Caco-2 (cell line): ENCODE data around the gene SLC35F6. TPM values are rescaled to one million over a fixed set of nuclear protein-coding genes. Genes with fewer than 3 reads are reported as not detected.

Experiments
- BruUV-seq: library from RNA; stranded (reverse); fragments of 400-500 nt; replicated peaks from 2 replicates; lab custom pipeline; 2021; lab: Mats Ljungman, UMichigan
- CTCF ChIA-PET: fragments of 300-600 bp; sonication (Branson Sonifier 250); formaldehyde crosslinking; loops from one replicate; lab custom pipeline; 2022; ENCODE audit warnings: antibody characterized with exemption; lab: Charles Lee
- POLR2A ChIA-PET: fragments of 300-600 bp; sonication (Branson Sonifier 250); formaldehyde crosslinking; loops from one replicate; lab custom pipeline; 2022; ENCODE audit warnings: antibody characterized with exemption; lab: Charles Lee
- DNase-seq, 2 experiments: peaks; one replicate each; pipeline versions ENCODE4 v3.0.0 to v3.0.0-alpha.2; 2020 to 2022
- H3K27me3 ChIP-seq: replicated peaks from 2 replicates; pipeline ENCODE4 v1.6.0; 2011; ENCODE audit warnings: low read length; ENCODE audit not compliant: control insufficient read depth, insufficient read depth
- H3K36me3 ChIP-seq: 2 replicates; pipeline ENCODE4 v1.5.1; 2011; ENCODE audit warnings: low read length; ENCODE audit not compliant: control insufficient read depth, insufficient read depth
- H3K4me1 ChIP-seq: fragments of 250-450 bp; sonication (Bioruptor Pico); 2 replicates; pipeline ENCODE4 v1.5.1; 2020; ENCODE audit warnings: mild to moderate bottlenecking
- H3K4me3 ChIP-seq: 2 replicates; pipeline ENCODE4 v1.5.1; 2011; ENCODE audit warnings: low read depth, mild to moderate bottlenecking, control low read depth, low read length
- H3K9me3 ChIP-seq: fragments of 250-450 bp; sonication (Bioruptor Pico); 2 replicates; pipeline ENCODE4 v1.5.1; 2020; ENCODE audit warnings: mild to moderate bottlenecking, moderate library complexity
- H3K27ac Mint-ChIP-seq: one replicate; pipeline ENCODE4 v1.8.0; 2022; ENCODE audit warnings: mixed read lengths; ENCODE audit not compliant: unreplicated experiment
- H3K27me3 Mint-ChIP-seq: one replicate; pipeline ENCODE4 v1.8.0; 2022; ENCODE audit warnings: mixed read lengths; ENCODE audit not compliant: insufficient read depth, unreplicated experiment
- H3K36me3 Mint-ChIP-seq: one replicate; pipeline ENCODE4 v1.8.0; 2022; ENCODE audit warnings: mild to moderate bottlenecking, mixed read lengths; ENCODE audit not compliant: insufficient read depth, unreplicated experiment
- H3K4me1 Mint-ChIP-seq: one replicate; pipeline ENCODE4 v1.8.0; 2022; ENCODE audit warnings: low read depth, mixed read lengths; ENCODE audit not compliant: unreplicated experiment
- H3K4me3 Mint-ChIP-seq: one replicate; pipeline ENCODE4 v1.8.0; 2022; ENCODE audit warnings: mild to moderate bottlenecking, moderate library complexity, mixed read lengths; ENCODE audit not compliant: unreplicated experiment
- H3K9me3 Mint-ChIP-seq: one replicate; pipeline ENCODE4 v1.8.0; 2022; ENCODE audit warnings: mixed read lengths; ENCODE audit not compliant: unreplicated experiment
- CTCF ChIP-seq, 2 experiments: fragments of 200-600 bp in 1 of 2; IDR thresholded peaks; 1 replicate in 1 of 2; 2 replicates in 1 of 2; pipeline versions ENCODE4 v1.5.1 to v1.8.0; 2011 to 2022; ENCODE audit warnings: antibody characterized with exemption in 1 of 2, control low read depth in 1 of 2, inconsistent platforms in 1 of 2, low read depth in 1 of 2, low read length in 1 of 2, mild to moderate bottlenecking in 1 of 2, moderate library complexity in 1 of 2; ENCODE audit not compliant: insufficient read depth in 1 of 2, severe bottlenecking in 1 of 2, unreplicated experiment in 1 of 2
- intact Hi-C: fragments of 100-400 bp; cut with micrococcal nuclease; formaldehyde crosslinking; loops from one replicate; pipeline ENCODE4 v1.10.0; 2022; ENCODE audit not compliant: unreplicated experiment
- total RNA-seq: library from RNA; stranded (reverse); gene quantifications from 2 replicates; pipeline ENCODE4 v1.2.3, GENCODE V29; 2022

Gene SLC35F6
- total RNA-seq, 1 experiment from 2014 or later = 45.7 TPM

GRCh38 chr2:26716340-26716739 is 47.7 kb upstream of the SLC35F6 start:
- Histone ChIP-seq H3K36me3 (no peaks in the 10 kb centered on the region), H3K27me3 (no peaks in the 10 kb centered on the region), H3K4me3 (no peak overlapping the region), H3K4me1 (peaks cover 31% of the 10 kb centered on the region), H3K9me3 (no peaks in the 10 kb centered on the region; the same call in 1 of the 2 replicates)
- no peaks in the 10 kb centered on the region for H3K9me3 Mint-ChIP-seq
- ChIA-PET CTCF (no interaction called here), POLR2A (no interaction called here)
- H3K4me3 Mint-ChIP-seq = no peak overlapping the region
- H3K36me3 Mint-ChIP-seq = no peaks in the 10 kb centered on the region
- H3K4me1 Mint-ChIP-seq = peaks cover 8% of the 10 kb centered on the region
- TF ChIP-seq CTCF (IDR thresholded peaks at IDR 0.05; ENCODE audit: insufficient read depth in 1 of 2, low read depth in 1 of 2, low read length in 1 of 2, severe bottlenecking in 1 of 2, unreplicated experiment in 1 of 2) = no peak
- H3K27ac Mint-ChIP-seq = no peak overlapping the region
- DNase-seq = no peak
- intact Hi-C loops = no loop called here
- no peaks in the 10 kb centered on the region for H3K27me3 Mint-ChIP-seq
- BruUV-seq = no TSS peak

GRCh38 chr2:26716769-26717168 is 47.3 kb upstream of the SLC35F6 start:
- Mint-ChIP-seq H3K27me3 (no peaks in the 10 kb centered on the region), H3K9me3 (no peaks in the 10 kb centered on the region), H3K27ac (no peak overlapping the region), H3K36me3 (no peaks in the 10 kb centered on the region), H3K4me3 (no peak overlapping the region), H3K4me1 (peaks cover 8% of the 10 kb centered on the region)
- no peaks in the 10 kb centered on the region for H3K27me3 ChIP-seq
- peaks cover 31% of the 10 kb centered on the region for H3K4me1 ChIP-seq
- intact Hi-C loops = no loop called here
- no peaks in the 10 kb centered on the region for H3K36me3 ChIP-seq
- POLR2A ChIA-PET = no interaction called here
- no peak for TF ChIP-seq CTCF (IDR thresholded peaks at IDR 0.05; ENCODE audit: insufficient read depth in 1 of 2, low read depth in 1 of 2, low read length in 1 of 2, severe bottlenecking in 1 of 2, unreplicated experiment in 1 of 2)
- no peak overlapping the region for H3K4me3 ChIP-seq
- DNase-seq = no peak
- CTCF ChIA-PET = no interaction called here
- H3K9me3 ChIP-seq = no peaks in the 10 kb centered on the region; the same call in 1 of the 2 replicates
- BruUV-seq = no TSS peak

DNA sequence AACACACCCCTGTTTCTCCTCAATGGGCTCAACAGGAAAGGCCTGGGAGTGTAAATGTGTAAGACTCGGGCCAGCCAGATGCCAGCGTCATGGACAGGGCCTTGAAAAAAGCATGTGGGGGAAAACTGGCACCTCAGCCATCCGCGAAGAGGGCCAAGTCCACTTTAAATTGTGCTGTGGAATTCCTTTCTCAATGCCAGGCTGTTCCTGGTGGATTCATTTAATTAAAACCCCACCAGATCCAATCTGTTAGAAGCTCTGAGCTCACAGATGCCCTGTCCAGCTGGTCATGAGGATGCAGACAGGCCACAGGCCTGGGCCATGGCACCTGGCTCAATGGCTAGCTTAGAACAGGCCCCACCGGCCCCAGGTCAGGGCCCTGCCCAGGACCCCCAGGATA is 46.7 kb upstream of the SLC35F6 start:
- intact Hi-C loops = no loop called here
- ChIA-PET CTCF (no interaction called here), POLR2A (no interaction called here)
- Mint-ChIP-seq H3K36me3 (no peaks in the 10 kb centered on the region), H3K4me1 (peaks cover 8% of the 10 kb centered on the region), H3K27ac (no peak overlapping the region), H3K4me3 (no peak overlapping the region), H3K27me3 (no peaks in the 10 kb centered on the region), H3K9me3 (no peaks in the 10 kb centered on the region)
- Histone ChIP-seq H3K4me1 (peaks cover 35% of the 10 kb centered on the region), H3K4me3 (no peak overlapping the region), H3K27me3 (no peaks in the 10 kb centered on the region), H3K36me3 (no peaks in the 10 kb centered on the region), H3K9me3 (no peaks in the 10 kb centered on the region; the same call in 1 of the 2 replicates)
- BruUV-seq = no TSS peak
- no peak for TF ChIP-seq CTCF (IDR thresholded peaks at IDR 0.05; ENCODE audit: insufficient read depth in 1 of 2, low read depth in 1 of 2, low read length in 1 of 2, severe bottlenecking in 1 of 2, unreplicated experiment in 1 of 2)
- DNase-seq = no peak
